G401 (cell line): ENCODE results near the gene GMPR2. TPM values are rescaled to one million over a fixed set of nuclear protein-coding genes. Genes with fewer than 3 reads are reported as not detected.
"Not testable (repeated sequence)": the region's sequence is repeated elsewhere in the genome, so short reads cannot be mapped to it uniquely, and the experiment has no call there.

ENCODE experiments used
- DNase-seq: peaks from one replicate; pipeline ENCODE4 v3.0.0-alpha.2; 2015; ENCODE audit warnings: low spot score
- in situ Hi-C: cut with HindIII; loops from 2 replicates; pipeline ENCODE4 v1.10.0; 2016; ENCODE audit warnings: low sequenced_read_pairs, mixed read lengths
- total RNA-seq: library from RNA; depleted of rRNA; stranded (reverse); fragments of >200 nt; shearing (Covaris generic); gene quantifications from 2 replicates; pipeline ENCODE4 v1.2.3, GENCODE V29; 2014

GMPR2 gene
- total RNA-seq, 1 experiment from 2014 or later = 132 TPM

DNA sequence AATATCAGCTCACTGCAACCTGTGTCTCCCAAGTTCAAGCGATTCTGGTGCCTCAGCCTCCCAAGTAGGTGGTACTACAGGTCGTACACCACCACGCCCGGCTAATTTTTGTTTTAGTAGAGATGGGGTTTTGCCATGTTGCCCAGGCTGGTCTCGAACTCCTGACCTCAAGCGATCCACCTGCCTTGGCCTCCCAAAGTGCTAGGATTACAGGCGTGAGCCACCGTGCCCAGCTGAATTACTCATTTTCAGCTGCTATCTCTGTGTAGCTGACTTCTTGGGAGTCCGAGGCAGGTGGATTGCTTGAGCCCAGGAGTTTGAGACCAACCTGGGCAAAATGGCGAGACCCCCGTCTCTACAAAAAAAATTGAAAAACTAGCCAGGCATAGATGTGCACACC is 12.6 kb downstream of the GMPR2 start:
- DNase-seq, in situ Hi-C loops: not testable (repeated sequence)

DNA sequence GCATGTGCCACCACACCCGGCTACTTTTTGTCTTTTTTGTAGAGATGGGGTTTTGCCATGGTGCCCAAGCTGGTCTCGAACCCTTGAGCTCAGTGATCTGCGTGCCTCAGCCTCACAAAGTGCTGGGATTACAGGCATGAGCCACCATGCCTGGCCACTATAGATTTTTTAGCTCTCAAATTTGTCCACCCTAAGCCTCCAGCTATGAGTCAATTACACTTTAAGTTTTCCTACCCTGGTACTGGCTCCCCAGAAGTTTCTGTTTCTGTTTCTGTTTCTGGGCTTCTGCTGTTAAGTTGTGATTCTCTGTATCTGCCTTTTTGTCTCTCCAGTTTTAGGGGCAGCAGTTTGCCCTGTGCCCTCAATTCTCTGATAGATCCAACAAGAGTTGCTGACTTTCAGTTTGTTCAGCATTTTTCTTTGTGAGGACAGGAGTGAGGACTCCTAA is 14.1 kb downstream of the GMPR2 start:
- no peak for DNase-seq
- in situ Hi-C loops = no loop called here

DNA sequence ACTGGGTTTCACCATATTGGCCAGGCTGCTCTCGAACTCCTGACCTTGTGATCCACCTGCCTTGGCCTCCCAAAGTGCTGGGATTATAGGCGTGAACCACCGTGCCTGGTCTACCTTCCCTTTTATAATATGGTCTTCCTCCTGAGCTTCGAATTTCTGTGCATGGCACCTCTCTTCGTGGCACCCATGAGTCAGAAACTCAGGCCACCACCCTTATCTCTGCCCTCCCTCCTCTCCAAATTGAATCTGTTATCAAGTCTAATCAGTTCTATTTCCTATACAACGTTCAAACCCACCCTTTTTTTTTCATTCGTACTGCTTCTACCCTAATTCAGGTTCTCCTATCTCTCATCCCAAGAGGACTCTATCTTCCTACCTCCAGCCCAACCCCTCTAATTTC is 14.7 kb downstream of the GMPR2 start:
- no peak for DNase-seq
- in situ Hi-C loops = no loop called here

DNA sequence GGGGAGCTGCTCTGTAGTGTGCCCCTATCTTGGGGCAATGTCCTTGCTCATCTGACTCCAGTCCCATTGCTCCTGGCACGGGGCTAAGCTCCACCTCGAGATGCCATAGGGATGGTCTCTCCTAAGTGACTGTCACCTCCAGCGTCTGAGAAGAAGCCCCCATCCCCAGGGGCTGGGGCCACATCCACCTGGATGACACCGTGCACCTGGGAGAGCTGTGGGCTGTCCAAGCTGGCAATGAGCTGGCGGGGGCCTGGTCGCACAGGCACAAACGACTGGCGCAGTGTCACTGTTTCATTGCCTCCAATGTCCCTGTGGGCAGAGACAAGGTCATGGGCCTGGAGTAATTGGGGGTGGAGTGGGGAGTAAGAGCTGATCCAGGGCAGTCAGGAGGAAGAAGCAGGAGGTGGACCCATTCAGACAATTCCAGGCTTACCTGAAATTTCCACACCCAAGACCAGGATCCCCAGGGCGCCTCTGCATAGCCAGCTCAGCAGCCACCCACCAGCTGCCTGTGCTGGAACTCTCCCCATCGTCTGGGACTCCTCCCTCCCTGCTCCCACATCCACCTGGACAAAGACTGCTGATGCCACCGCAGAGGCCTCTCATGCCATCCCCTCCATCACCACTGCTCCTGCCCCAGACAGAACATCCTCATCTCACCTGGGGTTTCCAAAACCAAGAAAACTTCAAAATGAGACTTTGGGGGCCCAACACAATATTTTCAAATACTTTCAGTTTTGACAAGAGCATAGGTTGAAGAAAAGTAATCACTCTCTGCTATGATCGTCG is 16.7 kb downstream of the GMPR2 start:
- in situ Hi-C loops = no loop called here
- no peak for DNase-seq

DNA sequence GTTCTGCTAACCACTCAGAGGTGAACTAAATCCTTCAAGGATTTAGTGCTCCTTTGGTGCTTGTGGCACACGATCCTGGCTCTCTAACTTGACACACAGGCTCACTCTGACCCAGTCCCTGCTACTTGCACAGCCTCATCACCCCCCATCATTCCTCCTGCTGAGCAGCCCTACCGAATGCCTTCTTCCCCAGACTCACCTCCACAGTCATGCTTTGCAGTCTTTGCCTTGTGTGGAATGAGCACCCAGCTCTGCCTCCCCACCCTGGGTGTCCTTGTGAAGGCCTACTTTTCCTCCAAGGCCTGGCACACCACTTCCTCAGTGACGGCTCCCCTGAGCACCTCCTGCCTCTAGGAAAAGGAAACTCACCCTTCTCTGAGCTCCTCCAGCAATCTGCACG is 17.6 kb downstream of the GMPR2 start:
- no peak for DNase-seq
- in situ Hi-C loops = no loop called here

DNA sequence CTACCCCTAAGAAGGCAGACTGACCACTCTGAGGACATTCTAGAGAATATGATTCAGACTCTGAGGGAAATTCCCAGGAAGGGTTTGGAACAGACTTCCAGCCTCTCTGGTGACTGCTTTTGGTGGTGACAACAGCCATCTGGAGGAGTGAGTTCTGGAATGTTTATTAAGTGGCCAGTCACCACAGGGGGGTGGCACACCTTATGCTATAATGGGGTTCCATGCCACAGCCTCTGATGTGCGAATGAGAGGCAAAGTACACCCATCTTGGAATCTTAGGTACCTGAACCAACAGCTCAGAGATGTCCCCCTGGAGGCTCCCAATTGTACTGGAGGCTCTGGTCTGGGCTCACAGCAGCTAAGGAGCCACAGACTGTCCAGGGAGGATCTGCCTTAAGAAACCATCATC is 19.2 kb downstream of the GMPR2 start:
- in situ Hi-C loops = no loop called here
- peak; percentile 44 for DNase-seq

DNA sequence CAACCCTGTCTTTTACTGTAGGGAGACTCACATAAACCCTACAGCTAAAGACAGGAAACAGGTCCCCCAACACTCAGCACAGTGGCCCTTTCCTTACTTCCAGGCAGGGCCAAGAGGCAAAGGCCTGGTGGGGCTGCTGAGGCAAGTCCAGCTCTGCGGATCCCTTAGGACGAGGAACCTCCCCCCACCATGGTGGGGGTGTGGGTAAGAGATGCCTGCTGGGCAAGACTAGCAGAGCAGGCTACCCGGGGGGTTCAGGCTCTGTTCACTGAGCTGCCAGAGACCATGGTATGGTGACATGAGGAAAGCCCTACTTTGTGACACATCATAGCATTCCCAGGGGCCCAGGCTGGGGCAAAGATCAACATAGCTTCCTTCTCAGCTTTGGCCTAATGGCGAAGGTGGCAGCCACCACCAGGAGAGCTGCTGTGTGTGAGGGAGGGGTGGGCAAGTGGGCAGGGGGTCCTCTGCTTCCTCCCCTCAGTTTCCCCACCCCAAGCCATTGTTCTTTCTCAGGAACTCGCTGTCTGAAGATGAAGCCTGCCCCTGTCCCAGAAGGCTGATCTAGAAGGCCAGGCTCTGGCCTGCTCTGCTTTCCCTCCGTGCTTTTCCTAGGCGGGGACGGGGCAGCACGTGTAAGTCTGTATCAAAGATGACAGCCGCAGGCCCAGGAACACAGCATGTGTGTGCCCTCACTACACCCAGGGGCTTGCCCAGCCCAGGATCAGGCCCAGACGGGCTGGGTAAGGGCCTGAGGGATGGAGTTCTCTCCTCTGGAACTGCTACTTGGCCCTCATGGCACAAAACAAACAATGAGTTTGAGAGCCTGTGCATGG is 19.8 kb downstream of the GMPR2 start:
- no peak for DNase-seq
- in situ Hi-C loops = no loop called here

DNA sequence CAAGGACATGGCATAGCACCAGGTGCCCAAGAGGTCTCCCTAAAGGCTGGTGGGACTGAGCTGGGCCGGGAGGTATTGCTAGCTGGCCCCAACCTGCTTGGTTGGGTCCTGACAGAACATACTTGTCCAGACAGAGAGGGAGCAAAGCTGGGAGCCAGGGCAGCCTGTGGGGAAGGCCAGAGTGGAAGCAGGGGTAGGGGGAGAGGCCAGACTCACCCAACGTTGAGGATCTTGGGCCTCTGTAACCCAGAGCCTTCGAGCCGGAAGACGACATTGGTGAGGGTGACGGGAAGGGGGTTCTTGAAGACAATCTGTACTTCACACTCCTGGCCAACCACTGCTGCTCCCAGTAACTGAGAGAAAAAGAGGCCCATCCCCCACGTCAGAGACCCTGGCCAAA is 21.2 kb downstream of the GMPR2 start:
- DNase-seq = no peak
- in situ Hi-C loops = no loop called here

DNA sequence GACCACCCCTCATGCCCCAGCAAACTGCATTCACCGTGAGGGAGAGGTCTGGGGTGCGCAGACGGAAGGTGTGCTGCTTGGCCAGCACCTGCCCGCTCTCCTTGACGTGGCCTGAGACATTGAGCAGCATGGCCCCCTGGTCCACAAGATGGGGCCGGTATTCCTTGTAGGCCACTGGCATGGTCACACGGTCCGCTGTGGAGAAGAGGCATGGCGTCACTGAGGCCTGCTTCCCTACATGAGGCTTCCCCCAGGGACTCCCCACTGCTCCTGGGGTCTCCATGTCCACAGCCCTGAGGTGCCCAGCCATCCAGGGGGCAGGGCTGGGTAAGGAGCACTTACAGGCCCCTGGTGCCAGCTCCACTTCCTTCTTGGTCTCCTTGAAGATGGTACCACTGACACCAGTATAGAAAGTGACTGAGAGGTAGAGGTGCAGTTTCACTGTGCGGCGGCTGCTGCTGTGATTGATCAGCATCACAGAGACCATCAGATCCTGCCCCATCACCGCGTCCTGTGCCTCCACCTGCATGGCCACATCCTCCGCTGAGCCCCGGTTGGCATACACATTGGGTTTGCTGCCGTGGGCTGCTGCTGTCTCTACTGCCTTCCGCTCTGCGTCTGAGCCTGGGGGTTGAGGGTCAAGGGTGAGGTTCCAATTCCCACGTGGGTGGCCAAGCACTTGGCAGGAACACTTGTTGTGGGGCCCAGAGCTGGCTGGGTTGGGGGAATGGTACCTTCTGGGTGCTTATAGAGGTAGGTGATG is 22.1 kb downstream of the GMPR2 start:
- DNase-seq = no peak
- in situ Hi-C loops = no loop called here

DNA sequence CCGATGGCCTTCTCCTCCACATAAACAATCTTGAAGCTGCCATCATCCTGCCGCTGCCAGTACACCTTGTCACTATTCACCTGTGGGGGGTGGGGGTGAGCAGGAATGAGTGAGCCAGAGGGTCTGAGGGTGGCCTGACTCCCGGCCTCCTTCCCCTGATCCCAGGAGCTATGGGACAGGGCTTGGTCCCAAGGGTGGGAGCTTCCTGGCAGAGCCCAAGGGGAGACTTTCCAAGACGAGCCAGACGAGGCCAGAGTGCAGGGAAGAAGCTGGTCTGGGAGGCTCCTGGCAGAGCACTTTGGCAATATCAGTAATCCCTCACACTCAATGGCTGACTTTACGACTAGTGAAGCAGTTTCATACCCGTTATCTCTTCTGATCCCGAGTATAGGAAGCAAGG is 22.7 kb downstream of the GMPR2 start:
- in situ Hi-C loops = no loop called here
- DNase-seq = no peak

DNA sequence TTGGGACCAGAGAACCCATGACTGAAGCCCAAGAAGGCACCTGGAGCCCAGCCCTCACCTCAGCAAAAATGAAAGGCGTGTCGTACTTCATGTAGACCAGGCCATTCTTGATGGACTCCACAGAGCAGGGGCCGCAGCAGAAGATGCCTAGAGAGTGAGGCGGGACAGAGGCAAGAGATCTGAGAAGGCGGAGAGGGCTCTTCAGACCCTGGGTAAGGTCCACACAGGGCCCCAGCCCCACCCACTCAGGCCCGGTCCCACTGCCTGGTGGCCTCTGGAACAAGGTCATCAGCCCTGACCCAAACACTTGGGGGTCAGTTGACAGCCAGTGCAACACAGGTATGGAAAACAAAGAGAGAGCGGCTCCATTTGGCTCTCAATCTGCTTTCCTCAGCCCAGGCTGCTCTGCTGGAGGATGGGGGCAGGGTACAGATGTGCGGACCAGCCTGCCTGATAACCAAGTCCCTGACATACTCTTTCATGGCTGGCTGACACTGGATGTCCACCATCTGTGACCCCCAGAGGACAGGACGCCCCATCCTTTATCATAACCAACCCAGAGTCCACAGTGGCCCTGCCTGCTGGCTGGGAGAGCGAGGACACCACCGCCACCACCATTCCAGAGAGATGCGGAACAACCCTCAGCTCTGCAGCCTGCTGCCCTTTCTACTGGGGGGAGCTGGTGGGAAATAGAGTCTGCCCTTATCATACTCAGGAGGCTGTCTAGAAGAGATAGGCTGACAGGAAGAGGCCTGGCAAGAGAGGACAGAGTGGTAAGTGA is 23.4 kb downstream of the GMPR2 start:
- in situ Hi-C loops = no loop called here
- no peak for DNase-seq

DNA sequence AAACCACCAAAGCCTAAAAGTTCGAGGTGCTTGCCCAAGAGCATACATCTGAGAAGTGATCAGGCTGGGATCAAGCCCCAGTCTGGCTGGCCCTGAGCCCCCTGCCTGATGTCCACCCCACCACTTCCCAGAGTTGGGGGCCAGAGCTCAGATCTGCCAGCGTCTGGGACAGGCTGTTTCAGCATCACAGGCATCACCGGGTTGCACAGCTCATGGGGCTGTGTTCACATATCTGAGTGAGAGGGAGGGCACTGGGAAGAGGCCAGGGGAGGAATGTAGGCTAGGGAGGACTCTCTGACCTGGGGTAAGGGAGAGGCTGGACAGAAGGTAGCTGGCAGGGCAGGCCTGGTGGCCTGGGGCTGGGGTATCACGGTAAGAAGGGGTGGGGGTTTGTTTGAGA is 24.2 kb downstream of the GMPR2 start:
- in situ Hi-C loops = no loop called here
- DNase-seq = no peak

DNA sequence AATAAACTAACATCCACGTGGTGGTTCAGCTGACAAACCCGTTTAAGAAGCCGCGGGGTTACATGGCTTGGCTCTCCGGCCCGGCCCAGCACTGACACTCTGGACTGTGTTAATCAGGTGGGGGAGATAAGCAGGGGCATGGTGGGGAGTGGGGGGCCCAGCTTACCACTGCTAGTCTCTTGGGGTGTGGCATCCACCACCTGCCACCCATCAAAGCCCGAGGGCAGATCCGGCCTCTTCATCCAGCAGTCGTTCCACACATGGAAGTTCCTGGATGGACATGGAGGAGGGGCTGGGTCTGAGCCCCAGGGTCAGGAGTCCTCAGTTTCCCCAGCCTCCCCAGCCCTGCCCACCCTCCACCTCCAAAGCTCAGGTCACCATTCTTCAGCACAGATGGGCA is 25.4 kb downstream of the GMPR2 start:
- DNase-seq = no peak
- in situ Hi-C loops = no loop called here

DNA sequence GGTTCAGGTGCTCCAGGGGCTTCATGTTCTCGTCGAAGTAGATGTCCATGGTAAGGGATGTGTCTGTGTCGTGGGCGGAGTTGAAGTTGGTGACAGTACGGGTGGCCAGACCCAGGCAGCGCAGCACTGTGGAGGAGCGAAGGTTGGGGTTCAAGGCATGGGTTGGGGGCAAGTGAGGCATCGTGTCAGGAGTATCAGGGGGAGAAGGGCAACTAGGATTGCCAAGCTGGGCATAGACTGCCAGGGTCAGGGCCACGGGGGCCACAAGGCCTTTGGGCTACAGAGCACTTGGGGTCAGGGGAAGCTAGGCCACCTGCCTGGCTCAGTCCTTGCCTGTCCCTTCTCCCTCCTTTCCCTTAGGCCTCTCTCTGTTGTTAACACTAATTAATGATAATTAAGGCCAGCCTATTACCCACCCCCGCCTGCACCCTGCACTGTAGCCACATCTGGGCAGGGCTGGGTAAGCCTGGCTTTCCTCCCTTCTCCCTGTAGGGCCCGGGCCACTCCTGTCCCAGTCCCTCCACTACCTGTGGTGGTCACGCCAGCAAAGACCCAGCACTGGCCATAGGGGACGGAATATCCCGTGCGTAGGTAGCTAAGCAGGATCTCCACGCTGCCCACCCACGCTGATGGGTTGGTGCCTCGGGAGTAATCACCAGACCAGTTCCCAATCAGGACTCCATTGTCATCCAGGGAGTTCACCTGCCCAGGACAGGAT is 26.0 kb downstream of the GMPR2 start:
- DNase-seq = no peak
- in situ Hi-C loops = no loop called here

DNA sequence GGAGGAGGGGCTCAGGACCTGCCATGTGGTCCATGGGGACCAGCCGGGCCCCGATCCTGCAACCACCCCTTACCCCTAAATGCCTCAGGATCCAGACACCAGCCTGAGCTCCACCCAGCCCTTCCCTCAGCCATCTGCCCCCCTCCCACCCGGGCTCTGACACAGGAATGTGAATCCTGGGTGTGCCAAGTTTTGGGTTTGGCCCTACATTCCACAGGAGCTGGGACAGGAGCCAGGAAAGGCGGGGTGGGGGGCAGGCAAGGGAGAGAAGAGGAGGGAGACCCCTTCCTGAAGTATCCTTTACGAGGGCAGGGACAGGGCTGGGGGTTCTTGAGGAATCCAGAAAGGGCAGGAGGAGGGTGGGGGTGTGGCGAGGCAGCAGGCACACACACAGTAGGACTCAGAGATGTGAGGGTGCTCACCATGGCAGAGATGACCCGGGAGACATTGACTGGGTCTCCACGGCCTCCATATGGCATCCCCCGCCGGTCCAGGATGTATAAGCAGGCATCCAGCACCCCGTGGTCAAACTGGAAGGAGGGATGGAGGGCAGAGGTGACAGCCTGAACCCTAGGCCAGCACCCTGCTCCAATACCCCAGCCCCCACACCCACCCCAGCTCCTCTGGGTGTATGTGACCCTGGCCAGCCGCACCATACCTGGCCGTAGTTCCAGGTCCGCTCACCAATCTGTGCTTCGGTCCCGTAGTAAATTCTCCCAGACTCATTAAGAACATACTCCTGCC is 26.7 kb downstream of the GMPR2 start:
- in situ Hi-C loops = no loop called here
- no peak for DNase-seq

DNA sequence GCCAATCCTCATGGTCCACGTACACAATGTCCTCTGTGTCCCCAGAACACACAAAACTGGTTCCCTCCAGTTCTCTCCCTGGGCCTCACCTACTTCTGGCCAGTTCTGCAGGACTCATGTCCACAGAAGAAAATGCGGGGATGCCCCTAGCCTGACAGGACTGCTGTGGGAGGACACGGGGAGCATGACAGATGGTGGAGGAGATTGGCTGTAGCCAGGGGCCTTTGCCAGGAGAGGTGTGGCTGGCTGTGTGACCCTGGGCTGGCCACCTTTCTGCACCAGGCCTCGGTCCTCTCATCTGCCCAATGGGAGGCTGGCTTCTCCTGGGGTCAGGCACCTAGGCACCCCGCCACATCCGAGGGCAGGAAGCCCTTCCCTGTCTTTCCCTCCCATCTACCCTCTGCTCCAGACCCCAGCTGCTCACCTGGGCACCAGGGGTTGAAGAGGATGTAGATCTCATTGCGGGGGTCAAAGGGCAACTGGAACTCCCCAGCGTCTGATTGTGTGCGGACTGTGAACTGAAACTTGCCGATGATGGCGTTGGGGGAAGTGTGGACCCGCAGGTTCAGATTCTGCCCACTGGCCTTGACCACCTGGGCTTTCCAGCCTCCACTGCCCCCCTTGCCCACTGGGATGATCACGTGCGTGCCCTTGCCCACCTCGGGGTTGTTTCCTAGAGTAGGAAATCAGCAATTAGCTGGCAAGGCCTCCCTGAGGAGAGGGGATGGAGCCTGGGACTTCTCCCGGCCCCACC is 27.5 kb downstream of the GMPR2 start:
- DNase-seq = no peak
- in situ Hi-C loops = no loop called here

DNA sequence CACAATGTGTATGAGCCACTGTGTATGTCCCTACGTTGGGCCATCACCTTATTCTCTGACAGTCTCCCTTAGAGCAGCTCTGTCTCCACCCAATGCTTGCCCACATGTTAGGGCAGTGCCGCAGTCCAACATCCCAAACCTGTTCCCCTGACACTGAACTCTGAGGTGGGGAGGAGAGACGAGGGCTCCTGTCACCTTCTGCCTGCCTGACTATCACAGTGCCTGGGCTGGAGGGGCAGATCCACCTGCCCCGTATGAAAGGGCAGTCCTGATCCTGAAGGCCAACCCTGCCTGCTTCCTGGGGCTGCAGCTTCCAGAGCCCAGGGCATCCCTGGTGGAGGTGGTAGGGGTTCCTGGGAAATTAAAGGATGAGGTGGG is 28.0 kb downstream of the GMPR2 start:
- in situ Hi-C loops = no loop called here
- DNase-seq = no peak
